ENCODE results near the gene APCDD1. TPM values are rescaled to one million over a fixed set of nuclear protein-coding genes. Genes with fewer than 3 reads are reported as not detected.
"Not testable (repeated sequence)": the region's sequence is repeated elsewhere in the genome, so short reads cannot be mapped to it uniquely, and the experiment has no call there.

The APCDD1 gene
- total and polyA plus RNA-seq, 3 experiments from 2014 or later: not detected

DNA sequence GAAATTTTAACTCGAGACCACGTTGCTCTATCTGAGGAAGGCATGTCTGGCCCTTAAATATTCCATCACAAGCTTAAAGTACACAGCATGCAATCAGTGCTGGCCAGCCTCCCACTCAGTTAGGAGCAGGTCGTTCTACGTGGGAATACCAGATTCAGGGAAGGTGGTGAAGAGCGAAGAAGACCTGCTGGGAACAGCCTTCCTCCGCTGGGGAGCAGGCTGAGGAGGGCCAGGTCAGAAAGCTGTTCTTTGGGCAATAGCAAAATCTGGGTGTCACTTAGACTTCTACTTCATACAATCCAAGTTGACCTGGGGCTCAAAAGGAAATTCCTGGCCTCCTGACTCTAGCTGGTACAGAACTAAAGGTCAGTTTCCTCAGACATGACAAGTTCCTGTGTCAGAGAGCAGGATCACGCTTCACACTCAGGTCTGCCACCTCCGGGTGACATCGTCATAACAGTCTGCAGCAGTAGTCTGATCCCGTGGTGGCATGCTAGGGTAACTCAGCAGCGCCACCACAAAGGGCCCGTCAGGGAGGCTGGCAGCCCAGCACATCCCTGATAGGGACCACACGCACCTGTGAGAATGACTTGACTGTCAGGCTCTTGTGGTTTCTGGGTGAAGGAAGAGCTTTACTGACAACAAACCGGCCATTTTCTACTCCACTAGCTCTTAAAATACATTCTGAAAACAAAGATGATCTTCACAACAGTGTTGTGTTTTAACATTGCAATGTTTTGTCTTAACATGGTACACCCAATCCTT is 36.1 kb downstream of the APCDD1 start:
- Mint-ChIP-seq H3K27me3 (peaks cover 2 to 8% of the 10 kb centered on the region in 2 donors), H3K36me3 (no peaks in the 10 kb centered on the region), H3K27ac (peak overlapping the region in 5 of 8 donors; percentile 16 to 67 (median 48)), H3K9me3 (no peaks in the 10 kb centered on the region), H3K4me3 (no peak overlapping the region), H3K4me1 (peaks cover 7 to 11% (median 10%) of the 10 kb centered on the region in 3 donors)
- H3K4me3 ChIP-seq (ENCODE audit: low read length): no peak overlapping the region
- ChIA-PET CTCF (interaction anchor here (1.4 kb wide), 1 partner anchor 12 kb away, joined by 4 read pairs; no protein-coding TSS in a partner anchor), POLR2A (no interaction called here)
- H3K27me3 ChIP-seq (ENCODE audit: insufficient read depth, low read length, poor library complexity, severe bottlenecking): no peaks in the 10 kb centered on the region
- peak; percentile 13 to 65 (median 43) for DNase-seq
- no peaks in the 10 kb centered on the region for H3K9me3 ChIP-seq (ENCODE audit: low read length)
- no peaks in the 10 kb centered on the region for H3K4me1 ChIP-seq (ENCODE audit: insufficient read depth, low read length)
- no peak overlapping the region for H3K27ac ChIP-seq (ENCODE audit: low read depth, low read length)
- H3K36me3 ChIP-seq (ENCODE audit: insufficient read depth, low read length): no peaks in the 10 kb centered on the region

DNA sequence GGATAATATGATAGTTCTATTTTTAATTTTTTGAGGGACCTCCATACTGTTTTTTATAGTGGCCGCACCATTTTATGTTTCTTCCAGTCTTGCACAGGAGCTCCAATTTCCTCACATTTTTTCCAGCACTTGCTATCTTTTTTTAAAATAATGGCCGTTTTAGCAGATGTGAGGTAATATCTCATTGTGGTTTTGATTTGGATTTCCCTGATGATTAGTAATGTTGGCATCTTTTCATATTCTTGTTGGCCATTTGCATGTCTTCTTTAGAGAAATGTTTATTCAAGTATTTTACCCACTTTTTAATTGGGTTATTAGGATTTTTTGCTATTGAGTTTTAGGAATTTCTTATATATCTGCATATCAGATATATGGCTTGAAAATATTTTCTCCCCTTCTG is 41.5 kb downstream of the APCDD1 start:
- DNase-seq: no peak
- Histone ChIP-seq H3K4me3 (ENCODE audit: low read length) (no peak overlapping the region), H3K27ac (ENCODE audit: low read depth, low read length) (no peak overlapping the region), H3K36me3 (ENCODE audit: insufficient read depth, low read length) (no peaks in the 10 kb centered on the region), H3K27me3 (ENCODE audit: insufficient read depth, low read length, poor library complexity, severe bottlenecking) (no peaks in the 10 kb centered on the region), H3K9me3 (ENCODE audit: low read length) (no peaks in the 10 kb centered on the region), H3K4me1 (ENCODE audit: insufficient read depth, low read length) (no peaks in the 10 kb centered on the region)
- Mint-ChIP-seq H3K4me1 (peaks cover 3 to 11% (median 9%) of the 10 kb centered on the region in 3 donors), H3K4me3 (no peak overlapping the region), H3K9me3 (no peaks in the 10 kb centered on the region), H3K36me3 (no peaks in the 10 kb centered on the region), H3K27me3 (peaks cover 1 to 18% of the 10 kb centered on the region in 2 donors), H3K27ac (no peak overlapping the region)
- POLR2A ChIA-PET: no interaction called here
- CTCF ChIA-PET: no interaction called here

- ChIA-PET POLR2A (no interaction called here), CTCF (no interaction called here)
- Mint-ChIP-seq H3K4me3 (no peak overlapping the region), H3K4me1 (peaks cover 3 to 9% (median 7%) of the 10 kb centered on the region in 3 donors), H3K36me3 (no peaks in the 10 kb centered on the region), H3K27me3 (peaks cover 3 to 20% of the 10 kb centered on the region in 2 donors), H3K9me3 (no peaks in the 10 kb centered on the region), H3K27ac (no peak overlapping the region)
- Histone ChIP-seq H3K9me3 (ENCODE audit: low read length) (no peaks in the 10 kb centered on the region), H3K27ac (ENCODE audit: low read depth, low read length) (no peak overlapping the region), H3K27me3 (ENCODE audit: insufficient read depth, low read length, poor library complexity, severe bottlenecking) (no peaks in the 10 kb centered on the region), H3K4me3 (ENCODE audit: low read length) (no peak overlapping the region), H3K36me3 (ENCODE audit: insufficient read depth, low read length) (no peaks in the 10 kb centered on the region), H3K4me1 (ENCODE audit: insufficient read depth, low read length) (no peaks in the 10 kb centered on the region)
- DNase-seq: no peak
These were observed 42.8 kb downstream of the APCDD1 start for GRCh38 chr18:10497206-10497749.

DNA sequence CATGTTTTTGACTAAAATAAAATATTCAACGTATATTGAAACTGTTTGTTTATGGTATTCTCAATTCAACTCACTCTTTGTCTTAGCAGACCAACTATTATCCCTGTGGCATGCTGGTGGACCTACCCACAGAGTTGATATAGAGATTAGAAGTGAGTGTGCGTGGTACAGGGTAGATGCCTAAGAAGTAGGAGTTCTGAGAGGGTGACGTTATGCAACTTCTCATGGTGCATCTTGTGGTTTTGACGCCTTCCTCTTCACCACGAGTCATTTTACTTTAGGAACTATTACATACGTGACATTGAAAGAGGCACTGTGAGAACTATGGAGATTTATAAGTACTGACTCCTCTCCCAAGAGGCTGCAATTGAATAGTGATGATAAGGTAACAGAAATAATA is 44.8 kb downstream of the APCDD1 start:
- Histone ChIP-seq H3K4me3 (ENCODE audit: low read length) (no peak overlapping the region), H3K9me3 (ENCODE audit: low read length) (no peaks in the 10 kb centered on the region), H3K36me3 (ENCODE audit: insufficient read depth, low read length) (no peaks in the 10 kb centered on the region), H3K4me1 (ENCODE audit: insufficient read depth, low read length) (no peaks in the 10 kb centered on the region), H3K27ac (ENCODE audit: low read depth, low read length) (no peak overlapping the region), H3K27me3 (ENCODE audit: insufficient read depth, low read length, poor library complexity, severe bottlenecking) (no peaks in the 10 kb centered on the region)
- ChIA-PET POLR2A (no interaction called here), CTCF (no interaction called here)
- H3K4me1 Mint-ChIP-seq: peaks cover 3 to 9% (median 7%) of the 10 kb centered on the region in 3 donors
- no peak for DNase-seq
- no peaks in the 10 kb centered on the region for H3K9me3 Mint-ChIP-seq
- peaks cover 4 to 37% of the 10 kb centered on the region in 2 donors for H3K27me3 Mint-ChIP-seq
- H3K4me3 Mint-ChIP-seq: no peak overlapping the region
- H3K27ac Mint-ChIP-seq: no peak overlapping the region
- H3K36me3 Mint-ChIP-seq: no peaks in the 10 kb centered on the region

DNA sequence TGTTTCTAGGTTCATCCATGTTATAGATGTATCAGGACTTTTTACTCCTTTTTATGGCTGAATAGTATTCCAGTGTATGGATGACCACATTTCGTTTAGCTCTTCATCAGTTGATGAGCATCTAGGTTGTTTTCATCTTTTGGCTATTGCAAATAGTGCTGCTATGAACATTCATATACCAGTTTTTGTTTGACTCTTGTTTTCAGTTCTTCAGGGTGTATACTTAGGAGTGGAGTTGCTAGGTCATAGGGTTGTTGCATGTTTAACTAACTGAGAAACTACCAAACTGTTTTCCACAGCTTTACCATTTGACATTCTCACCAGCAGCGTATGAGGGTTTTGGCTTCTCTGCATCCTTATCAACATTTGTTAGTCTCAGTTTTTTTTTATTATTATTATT is 45.6 kb downstream of the APCDD1 start:
- H3K4me1 ChIP-seq (ENCODE audit: insufficient read depth, low read length): no peaks in the 10 kb centered on the region
- H3K27ac ChIP-seq (ENCODE audit: low read depth, low read length): no peak overlapping the region
- Mint-ChIP-seq H3K4me1 (peaks cover 3 to 9% (median 7%) of the 10 kb centered on the region in 3 donors), H3K27ac (no peak overlapping the region), H3K36me3 (no peaks in the 10 kb centered on the region), H3K4me3 (no peak overlapping the region), H3K27me3 (peaks cover 4 to 41% of the 10 kb centered on the region in 2 donors), H3K9me3 (peaks cover 2 to 7% (median 5%) of the 10 kb centered on the region in 5 donors)
- CTCF ChIA-PET: no interaction called here
- DNase-seq: no peak
- H3K9me3 ChIP-seq (ENCODE audit: low read length): no peaks in the 10 kb centered on the region
- no peak overlapping the region for H3K4me3 ChIP-seq (ENCODE audit: low read length)
- no peaks in the 10 kb centered on the region for H3K36me3 ChIP-seq (ENCODE audit: insufficient read depth, low read length)
- H3K27me3 ChIP-seq (ENCODE audit: insufficient read depth, low read length, poor library complexity, severe bottlenecking): no peaks in the 10 kb centered on the region
- POLR2A ChIA-PET: no interaction called here

GRCh38 chr18:10504723-10505122 is 50.3 kb downstream of the APCDD1 start:
- Mint-ChIP-seq H3K9me3 (peaks cover 11 to 23% (median 19%) of the 10 kb centered on the region in 5 donors), H3K27ac (no peak overlapping the region), H3K4me3 (no peak overlapping the region), H3K36me3 (peaks cover 0 to 12% (median 0%) of the 10 kb centered on the region in 3 donors), H3K4me1 (no peaks in the 10 kb centered on the region), H3K27me3 (peaks cover 10 to 27% of the 10 kb centered on the region in 2 donors)
- Histone ChIP-seq H3K36me3 (ENCODE audit: insufficient read depth, low read length) (no peaks in the 10 kb centered on the region), H3K9me3 (ENCODE audit: low read length) (no peaks in the 10 kb centered on the region), H3K27ac (ENCODE audit: low read depth, low read length) (no peak overlapping the region), H3K4me1 (ENCODE audit: insufficient read depth, low read length) (no peaks in the 10 kb centered on the region), H3K27me3 (ENCODE audit: insufficient read depth, low read length, poor library complexity, severe bottlenecking) (no peaks in the 10 kb centered on the region), H3K4me3 (ENCODE audit: low read length) (no peak overlapping the region)
- ChIA-PET CTCF (no interaction called here), POLR2A (no interaction called here)
- no peak for DNase-seq

- POLR2A ChIA-PET; H3K4me1 ChIP-seq (ENCODE audit: insufficient read depth, low read length); H3K27me3 ChIP-seq (ENCODE audit: insufficient read depth, low read length, poor library complexity, severe bottlenecking); H3K9me3 ChIP-seq (ENCODE audit: low read length); H3K4me1 Mint-ChIP-seq; H3K4me3 ChIP-seq (ENCODE audit: low read length); H3K36me3 ChIP-seq (ENCODE audit: insufficient read depth, low read length); CTCF ChIA-PET; H3K27ac Mint-ChIP-seq; H3K27ac ChIP-seq (ENCODE audit: low read depth, low read length); H3K4me3 Mint-ChIP-seq; DNase-seq: not testable (repeated sequence)
- H3K27me3 Mint-ChIP-seq: peaks cover 15 to 32% of the 10 kb centered on the region in 2 donors
- peaks cover 11 to 25% (median 19%) of the 10 kb centered on the region in 5 donors for H3K9me3 Mint-ChIP-seq
- H3K36me3 Mint-ChIP-seq: peaks cover 0 to 12% (median 0%) of the 10 kb centered on the region in 3 donors
These were observed 51.5 kb downstream of the APCDD1 start for GRCh38 chr18:10505892-10506291.

GRCh38 chr18:10508591-10508990 is 54.2 kb downstream of the APCDD1 start:
- ChIA-PET POLR2A (no interaction called here), CTCF (no interaction called here)
- DNase-seq: no peak
- no peaks in the 10 kb centered on the region for H3K27me3 ChIP-seq (ENCODE audit: insufficient read depth, low read length, poor library complexity, severe bottlenecking)
- peaks cover 18 to 31% of the 10 kb centered on the region in 2 donors for H3K27me3 Mint-ChIP-seq
- no peaks in the 10 kb centered on the region for H3K4me1 Mint-ChIP-seq
- H3K27ac Mint-ChIP-seq: no peak overlapping the region
- H3K9me3 Mint-ChIP-seq: peaks cover 11 to 25% (median 19%) of the 10 kb centered on the region in 5 donors
- H3K36me3 ChIP-seq (ENCODE audit: insufficient read depth, low read length): no peaks in the 10 kb centered on the region
- no peak overlapping the region for H3K27ac ChIP-seq (ENCODE audit: low read depth, low read length)
- H3K4me3 ChIP-seq (ENCODE audit: low read length): no peak overlapping the region
- peaks cover 0 to 12% (median 2%) of the 10 kb centered on the region in 3 donors for H3K36me3 Mint-ChIP-seq
- H3K4me3 Mint-ChIP-seq: no peak overlapping the region
- H3K4me1 ChIP-seq (ENCODE audit: insufficient read depth, low read length): no peaks in the 10 kb centered on the region
- H3K9me3 ChIP-seq (ENCODE audit: low read length): no peaks in the 10 kb centered on the region
